Upper lobe of left lung (tissue), 4 donors: Measurements from ENCODE around the gene ACTN1.

Source experiments
- EP300 ChIP-seq, 4 donors: sonication (generic); formaldehyde crosslinking; IDR thresholded peaks; one replicate each; pipeline ENCODE4 v1.5.1; 2017; ENCODE audit warnings: antibody characterized with exemption in 4 of 4, control low read depth in 2 of 4
- POLR2A ChIP-seq, 4 donors: fragments of 450-650 bp; IDR thresholded peaks; one replicate each; pipeline ENCODE4 v1.5.1; 2016 to 2017; ENCODE audit warnings: antibody characterized with exemption in 4 of 4, mild to moderate bottlenecking in 2 of 4
- POLR2AphosphoS5 ChIP-seq, 2 donors: sonication (generic); formaldehyde crosslinking; IDR thresholded peaks; one replicate each; pipeline ENCODE4 v1.5.1; 2017; ENCODE audit warnings: antibody characterized with exemption in 2 of 2
- TF ChIP-seq, protein P1 (sequence below), 6 experiments: fragments of 450-650 bp in 4 of 6; fragments of 200-600 bp in 2 of 6; sonication (generic) in 2 of 6; IDR thresholded peaks; one replicate each; pipeline ENCODE4 v1.5.1; 2016 to 2019; ENCODE audit warnings: antibody characterized with exemption in 6 of 6

GRCh38 chr14:68919129-68919927, 59.8 kb downstream of the ACTN1 start:
- TF ChIP-seq, protein P1, sequence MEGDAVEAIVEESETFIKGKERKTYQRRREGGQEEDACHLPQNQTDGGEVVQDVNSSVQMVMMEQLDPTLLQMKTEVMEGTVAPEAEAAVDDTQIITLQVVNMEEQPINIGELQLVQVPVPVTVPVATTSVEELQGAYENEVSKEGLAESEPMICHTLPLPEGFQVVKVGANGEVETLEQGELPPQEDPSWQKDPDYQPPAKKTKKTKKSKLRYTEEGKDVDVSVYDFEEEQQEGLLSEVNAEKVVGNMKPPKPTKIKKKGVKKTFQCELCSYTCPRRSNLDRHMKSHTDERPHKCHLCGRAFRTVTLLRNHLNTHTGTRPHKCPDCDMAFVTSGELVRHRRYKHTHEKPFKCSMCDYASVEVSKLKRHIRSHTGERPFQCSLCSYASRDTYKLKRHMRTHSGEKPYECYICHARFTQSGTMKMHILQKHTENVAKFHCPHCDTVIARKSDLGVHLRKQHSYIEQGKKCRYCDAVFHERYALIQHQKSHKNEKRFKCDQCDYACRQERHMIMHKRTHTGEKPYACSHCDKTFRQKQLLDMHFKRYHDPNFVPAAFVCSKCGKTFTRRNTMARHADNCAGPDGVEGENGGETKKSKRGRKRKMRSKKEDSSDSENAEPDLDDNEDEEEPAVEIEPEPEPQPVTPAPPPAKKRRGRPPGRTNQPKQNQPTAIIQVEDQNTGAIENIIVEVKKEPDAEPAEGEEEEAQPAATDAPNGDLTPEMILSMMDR (IDR thresholded peaks at IDR 0.05): no peak
- TF ChIP-seq POLR2AphosphoS5 (IDR thresholded peaks at IDR 0.05) (no peak), POLR2A (IDR thresholded peaks at IDR 0.05) (no peak), EP300 (IDR thresholded peaks at IDR 0.05) (no peak)
